Tibial nerve (tissue), 4 donors: Measurements from ENCODE around the gene DDX19B. TPM values are rescaled to one million over a fixed set of nuclear protein-coding genes. Genes with fewer than 3 reads are reported as not detected.

Experiments
- DNase-seq, 2 donors: peaks; one replicate each; pipeline ENCODE4 v3.0.0-alpha.2; 2019; ENCODE audit warnings: low spot score in 2 of 2
- H3K27ac ChIP-seq, 4 donors: fragments of 200-600 bp; sonication (generic) in 3 of 4; one replicate each; pipeline ENCODE4 v1.5.1; 2017 to 2019; ENCODE audit warnings: mild to moderate bottlenecking in 1 of 4
- H3K27me3 ChIP-seq, 2 donors: fragments of 200-600 bp; sonication (generic) in 1 of 2; one replicate each; pipeline versions ENCODE4 v1.5.1 to v1.6.0; 2017 to 2019
- H3K36me3 ChIP-seq, 3 donors: fragments of 200-600 bp; sonication (generic); one replicate each; pipeline ENCODE4 v1.5.1; 2018 to 2019
- H3K4me1 ChIP-seq, 4 donors: fragments of 200-600 bp; sonication (generic) in 3 of 4; one replicate each; pipeline ENCODE4 v1.5.1; 2017 to 2019
- H3K4me3 ChIP-seq, 4 donors: fragments of 200-600 bp; sonication (generic) in 3 of 4; one replicate each; pipeline ENCODE4 v1.5.1; 2017 to 2019; ENCODE audit warnings: mild to moderate bottlenecking in 1 of 4, moderate library complexity in 1 of 4
- H3K9me3 ChIP-seq, 4 donors: fragments of 200-600 bp; sonication (generic) in 3 of 4; one replicate each; pipeline ENCODE4 v1.5.1; 2017 to 2019
- CTCF ChIP-seq, 5 experiments: fragments of 200-600 bp in 3 of 5; fragments of 450-650 bp in 2 of 5; sonication (generic) in 3 of 5; IDR thresholded peaks; one replicate each; pipeline ENCODE4 v1.5.1; 2016 to 2019; ENCODE audit warnings: antibody characterized with exemption in 5 of 5, mild to moderate bottlenecking in 3 of 5, moderate library complexity in 2 of 5
- EP300 ChIP-seq, 2 donors: sonication (generic); formaldehyde crosslinking; IDR thresholded peaks; one replicate each; pipeline ENCODE4 v1.6.1; 2017; ENCODE audit warnings: antibody characterized with exemption in 2 of 2, mild to moderate bottlenecking in 1 of 2
- POLR2A ChIP-seq, 2 donors: fragments of 450-650 bp; IDR thresholded peaks; one replicate each; pipeline ENCODE4 v1.6.1; 2017; ENCODE audit warnings: antibody characterized with exemption in 2 of 2, mild to moderate bottlenecking in 2 of 2, moderate library complexity in 2 of 2
- WGBS, 2 donors: methylation state at CpG; one replicate each; pipeline ENCODE4 v1.1.5; 2018; 5-methylcytosine and 5-hydroxymethylcytosine counted together
- total RNA-seq, 4 donors: library from RNA; depleted of rRNA; stranded (reverse); fragments of >200 nt; gene quantifications; one replicate each; pipeline ENCODE4 v1.1.0, GENCODE V29; 2016

The DDX19B gene
- total RNA-seq, 4 donors from 2014 or later, result 27.8 to 57.6 (median 30.4) TPM

DNA sequence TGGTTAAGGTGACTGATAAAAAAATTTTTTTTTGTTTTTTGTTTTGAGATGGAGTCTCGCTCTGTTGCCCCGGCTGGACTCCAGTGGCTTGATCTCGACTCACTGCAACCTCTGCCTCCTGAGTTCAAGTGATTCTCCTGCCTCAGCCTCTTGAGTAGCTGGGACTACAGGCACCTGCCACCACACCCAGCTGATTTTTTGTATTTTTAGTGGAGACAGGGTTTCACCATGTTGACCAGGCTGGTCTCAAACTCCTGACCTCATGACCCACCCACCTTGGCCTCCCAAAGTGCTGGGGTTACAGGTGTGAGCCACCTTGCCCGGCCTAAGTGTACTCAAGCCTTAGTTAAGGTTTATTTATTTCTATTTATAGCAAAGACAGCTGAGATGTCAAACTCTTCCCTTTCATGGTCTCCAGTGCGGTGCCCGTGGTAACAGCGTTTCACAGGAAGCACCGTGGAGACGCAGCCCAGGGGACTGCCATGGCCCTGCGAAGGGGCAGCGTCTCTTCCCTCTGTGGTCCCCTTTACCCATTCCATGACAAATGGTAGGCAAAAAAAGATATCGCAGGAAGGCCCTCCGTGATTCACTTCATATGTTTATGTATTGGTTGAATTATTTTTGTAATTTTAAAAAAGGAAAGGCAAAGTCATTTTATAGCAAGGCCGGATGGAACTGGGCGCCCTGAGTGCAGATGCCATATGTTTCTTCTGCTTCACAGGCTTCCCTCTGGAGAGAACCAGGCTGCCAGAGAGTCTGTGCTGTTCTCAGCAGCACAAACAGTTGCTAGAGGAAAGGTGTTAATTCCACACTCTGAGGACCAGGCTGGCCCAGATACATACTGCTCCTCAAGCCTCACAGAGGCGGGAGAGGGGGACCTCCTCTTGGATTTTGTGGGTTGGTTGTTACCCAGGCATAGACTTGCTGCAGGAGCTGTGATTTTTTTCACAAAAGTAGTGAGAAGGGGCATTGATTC lies 76.9 kb downstream of the DDX19B start:
- TF ChIP-seq EP300 (IDR thresholded peaks at IDR 0.05) (no peak), POLR2A (IDR thresholded peaks at IDR 0.05) (no peak), CTCF (IDR thresholded peaks at IDR 0.05) (no peak)
- peaks cover 0 to 65% (median 8%) of the 10 kb centered on the region in 3 donors for H3K36me3 ChIP-seq
- H3K27me3 ChIP-seq, result no peaks in the 10 kb centered on the region
- no peaks in the 10 kb centered on the region for H3K9me3 ChIP-seq
- 87 to 88% methylated on average over 16 of the region's 16 CpGs for WGBS, 2 donors
- no peak for DNase-seq
- no peak overlapping the region for H3K27ac ChIP-seq
- no peak overlapping the region for H3K4me3 ChIP-seq
- H3K4me1 ChIP-seq, result peaks cover 0 to 13% (median 8%) of the 10 kb centered on the region in 4 donors

DNA sequence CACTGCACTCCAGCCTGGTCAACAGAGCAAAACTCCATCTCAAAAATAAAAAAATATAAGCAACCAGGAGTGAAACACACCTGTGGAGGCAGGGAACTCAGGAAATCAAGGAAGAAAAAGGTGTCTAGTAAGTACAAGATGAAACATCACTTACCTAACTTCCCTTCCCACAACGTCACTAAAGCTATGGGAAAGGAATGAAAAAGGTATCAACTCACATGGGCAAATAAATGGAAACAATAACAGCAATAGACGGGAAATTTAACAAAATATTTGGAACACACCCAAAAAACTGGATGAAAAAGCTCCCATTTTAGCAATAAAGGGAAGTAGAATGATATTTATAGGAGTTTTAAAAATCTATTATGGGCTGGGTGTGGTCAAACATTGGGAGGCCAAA lies 78.8 kb downstream of the DDX19B start:
- Histone ChIP-seq H3K27me3 (no peaks in the 10 kb centered on the region), H3K36me3 (peaks cover 0 to 53% (median 0%) of the 10 kb centered on the region in 3 donors), H3K9me3 (no peaks in the 10 kb centered on the region), H3K4me3 (no peak overlapping the region), H3K27ac (no peak overlapping the region), H3K4me1 (peaks cover 0 to 21% (median 8%) of the 10 kb centered on the region in 4 donors)
- TF ChIP-seq EP300 (IDR thresholded peaks at IDR 0.05), result no peak
- TF ChIP-seq POLR2A (IDR thresholded peaks at IDR 0.05), result no peak
- no peak for TF ChIP-seq CTCF (IDR thresholded peaks at IDR 0.05)
- WGBS, 2 donors, result 50 to 66% methylated on average over 2 of the region's 2 CpGs
- DNase-seq, result no peak

DNA sequence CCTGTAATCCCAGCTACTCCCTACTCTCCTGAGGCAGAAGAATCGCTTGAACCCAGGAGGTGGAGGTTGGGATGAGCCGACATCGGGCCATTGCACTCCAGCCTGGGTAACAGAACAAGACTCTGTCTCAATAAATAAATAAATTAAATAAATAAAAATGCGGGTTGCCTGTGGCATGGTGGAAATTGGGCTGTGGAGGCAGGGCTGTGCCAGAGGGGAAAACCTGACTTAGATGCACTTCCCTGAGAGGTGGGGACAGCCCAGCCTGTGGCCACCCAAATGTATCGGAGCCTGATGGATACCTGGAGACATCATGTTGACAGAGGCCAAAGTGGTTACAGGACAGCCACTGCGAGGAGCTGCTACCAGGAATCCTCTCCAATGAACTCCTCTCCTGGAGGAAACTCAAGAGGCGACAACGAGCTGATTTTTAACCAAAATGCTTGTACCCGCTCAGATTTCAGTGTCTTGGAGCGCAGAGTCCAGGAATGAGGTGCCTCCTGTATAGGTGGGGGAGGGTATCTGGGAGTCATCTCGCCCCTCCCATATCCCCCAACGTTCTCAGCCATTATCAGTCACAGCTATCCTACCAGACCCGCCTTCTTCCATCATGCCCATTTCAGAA lies 80.0 kb downstream of the DDX19B start:
- WGBS, 2 donors, result 80 to 85% methylated on average over 13 of the region's 13 CpGs
- H3K27ac ChIP-seq, result no peak overlapping the region

DNA sequence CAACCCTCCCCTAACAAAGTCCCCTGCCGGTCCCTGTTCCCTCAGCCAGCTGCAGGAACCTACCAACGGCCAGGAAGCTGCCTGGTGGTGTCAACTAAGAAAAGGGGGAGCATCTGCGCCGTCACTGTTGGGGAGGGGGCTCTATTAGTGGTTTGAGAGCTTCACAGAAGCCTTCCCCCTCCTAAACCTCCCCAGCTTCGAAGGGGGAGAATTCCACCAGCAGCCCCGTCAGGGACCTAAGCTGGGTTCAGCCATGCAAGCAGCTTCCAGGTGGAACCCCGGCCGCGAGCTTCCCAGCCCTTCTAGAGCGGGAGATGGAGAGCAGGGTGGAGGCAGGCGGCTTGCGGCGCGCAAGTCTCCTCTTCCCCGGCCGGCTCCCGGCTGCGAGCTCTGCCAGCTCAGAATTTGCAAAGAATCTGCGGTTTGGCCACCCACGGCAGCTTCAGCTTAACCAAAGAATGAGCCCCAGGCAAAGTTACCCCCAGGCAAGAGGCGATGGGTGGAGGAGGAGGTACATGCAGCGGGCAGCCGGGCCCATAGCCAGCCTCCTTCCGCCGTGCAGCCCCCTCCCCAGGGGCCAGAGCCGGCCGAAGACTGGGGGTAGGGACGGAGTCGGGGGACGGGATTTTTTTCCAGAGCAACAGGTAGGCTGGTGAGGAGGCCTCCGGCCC lies 81.4 kb downstream of the DDX19B start:
- Histone ChIP-seq H3K9me3 (no peaks in the 10 kb centered on the region), H3K27me3 (no peaks in the 10 kb centered on the region), H3K27ac (peak overlapping the region; percentile 45 to 88 (median 80)), H3K4me1 (peaks cover 0 to 21% (median 8%) of the 10 kb centered on the region in 4 donors), H3K36me3 (peaks cover 0 to 41% (median 0%) of the 10 kb centered on the region in 3 donors), H3K4me3 (peak overlapping the region; percentile 53 to 64 (median 60))
- TF ChIP-seq POLR2A (IDR thresholded peaks at IDR 0.05) (no peak), CTCF (IDR thresholded peaks at IDR 0.05) (no peak), EP300 (IDR thresholded peaks at IDR 0.05) (no peak)
- DNase-seq, result peak in 1 of 2 donors; percentile 20
- WGBS, 2 donors, result 0 to 1% methylated on average over 30 to 31 of the region's 31 CpGs

More for the DNA sequence above, 80.0 kb downstream of the DDX19B start:
- no peak for DNase-seq
- Histone ChIP-seq H3K4me3 (no peak overlapping the region), H3K36me3 (peaks cover 0 to 48% (median 0%) of the 10 kb centered on the region in 3 donors), H3K9me3 (no peaks in the 10 kb centered on the region), H3K27me3 (no peaks in the 10 kb centered on the region), H3K4me1 (peaks cover 0 to 21% (median 8%) of the 10 kb centered on the region in 4 donors)
- no peak for TF ChIP-seq CTCF (IDR thresholded peaks at IDR 0.05)
- TF ChIP-seq EP300 (IDR thresholded peaks at IDR 0.05), result no peak
- TF ChIP-seq POLR2A (IDR thresholded peaks at IDR 0.05), result no peak
